HepG2 (cell line): ENCODE results near the gene SFXN2. TPM values are rescaled to one million over a fixed set of nuclear protein-coding genes. Genes with fewer than 3 reads are reported as not detected.

Source experiments
- ATAC-seq: fragments of 200-7000 bp; cut with Tn5 transposase; 3 replicates; pipeline ENCODE4 v1.9.1; 2020; ENCODE audit warnings: mild to moderate bottlenecking, moderate library complexity
- BruUV-seq: library from RNA; stranded (reverse); fragments of 400-500 nt; replicated peaks from 2 replicates; lab custom pipeline; 2021; lab: Mats Ljungman, UMichigan
- CTCF ChIA-PET: fragments of 300-600 bp; formaldehyde crosslinking; extraction: SDS; loops from one replicate; lab custom pipeline; 2021; ENCODE audit warnings: low total read pairs, inconsistent platforms, low intra/inter-chr PET ratio; lab: Yijun Ruan, JAX
- POLR2A ChIA-PET: fragments of 350-600 bp; sonication (Branson Sonifier 250); formaldehyde crosslinking; loops from one replicate; lab custom pipeline; 2020; ENCODE audit warnings: antibody characterized with exemption, inconsistent platforms; lab: Yijun Ruan, JAX
- DNase-seq: peaks from one replicate; pipeline ENCODE4 v3.0.0-alpha.2; 2015; ENCODE audit warnings: low spot score
- FAIRE-seq: peaks from 3 replicates; lab custom pipeline; 2011; peaks lifted over from hg19 to GRCh38; lab: Jason Lieb, UNC
- H2AFZ ChIP-seq: one replicate; pipeline ENCODE4 v1.6.1; 2011; ENCODE audit warnings: low read length, inconsistent platforms
- H3K27ac ChIP-seq: fragments of 300-600 bp; 3 replicates; pipeline ENCODE4 v1.8.0; 2011; ENCODE audit warnings: mixed run types, mild to moderate bottlenecking, mixed read lengths, low read length, inconsistent platforms; ENCODE audit not compliant: insufficient read depth; ENCODE audit errors: extremely low read length
- H3K27me3 ChIP-seq, 2 experiments: fragments of 200-600 bp in 1 of 2; 2 replicates in 1 of 2; 3 replicates in 1 of 2; pipeline versions ENCODE4 v1.6.0 to v1.8.0; 2011; ENCODE audit warnings: low read length in 2 of 2, mild to moderate bottlenecking in 2 of 2, moderate library complexity in 2 of 2, inconsistent platforms in 1 of 2; ENCODE audit not compliant: insufficient read depth in 2 of 2, control insufficient read depth in 1 of 2
- H3K36me3 ChIP-seq, 2 experiments: fragments of 200-600 bp in 1 of 2; replicated peaks in 1 of 2; 2 replicates in 1 of 2; 3 replicates in 1 of 2; pipeline versions ENCODE4 v1.5.1 to v1.8.0; 2011; ENCODE audit warnings: low read length in 2 of 2, inconsistent platforms in 1 of 2; ENCODE audit not compliant: insufficient read depth in 2 of 2, control insufficient read depth in 1 of 2
- H3K4me1 ChIP-seq: 2 replicates; pipeline ENCODE4 v1.5.1; 2012; ENCODE audit warnings: low read length, inconsistent platforms; ENCODE audit not compliant: insufficient read depth
- H3K4me2 ChIP-seq: 2 replicates; pipeline ENCODE4 v1.6.0; 2011; ENCODE audit warnings: low read depth, low read length, inconsistent platforms
- H3K4me3 ChIP-seq, 3 experiments: fragments of 200-600 bp in 1 of 3; sonication (generic), shearing (Covaris generic) in 1 of 3; replicated peaks in 1 of 3; 2 replicates each; pipeline ENCODE4 v1.5.1; 2011 to 2016; ENCODE audit warnings: low read length in 3 of 3, inconsistent platforms in 2 of 3, low read depth in 2 of 3, mild to moderate bottlenecking in 2 of 3, control low read depth in 1 of 3, mixed read lengths in 1 of 3; ENCODE audit not compliant: insufficient read depth in 1 of 3
- H3K79me2 ChIP-seq: one replicate; pipeline ENCODE4 v1.6.1; 2011; ENCODE audit warnings: low read length, inconsistent platforms; ENCODE audit not compliant: insufficient read depth
- H3K9ac ChIP-seq: 2 replicates; pipeline ENCODE4 v1.6.0; 2011; ENCODE audit warnings: mild to moderate bottlenecking, low read depth, low read length, inconsistent platforms; ENCODE audit not compliant: insufficient read depth
- H3K9me3 ChIP-seq: 2 replicates; pipeline ENCODE4 v1.5.1; 2012; ENCODE audit warnings: mild to moderate bottlenecking, low read length
- H4K20me1 ChIP-seq: 2 replicates; pipeline ENCODE4 v1.6.0; 2011; ENCODE audit warnings: inconsistent platforms, mild to moderate bottlenecking, low read length, moderate library complexity; ENCODE audit not compliant: insufficient read depth
- ARNT ChIP-seq: fragments of 450-650 bp; IDR thresholded peaks from 2 replicates; pipeline ENCODE4 v1.6.1; 2017
- BHLHE40 ChIP-seq: IDR thresholded peaks from 2 replicates; pipeline ENCODE4 v1.6.1; 2011; ENCODE audit warnings: low read length, improper control_type of control experiment
- GPN1 ChIP-seq: sonication (generic); formaldehyde crosslinking; IDR thresholded peaks from 2 replicates; pipeline ENCODE4 v1.5.1; 2020; ENCODE audit warnings: missing genetic modification reagents, borderline replicate concordance
- HDAC1 ChIP-seq: sonication (generic); formaldehyde crosslinking; IDR thresholded peaks from 2 replicates; pipeline ENCODE4 v1.5.1; 2020; ENCODE audit warnings: mild to moderate bottlenecking, missing genetic modification reagents
- HNF4G ChIP-seq, 2 experiments: sonication (generic) in 1 of 2; formaldehyde crosslinking in 1 of 2; IDR thresholded peaks; 2 replicates each; pipeline versions ENCODE4 v1.4.0 to v1.6.1; 2011 to 2020; ENCODE audit warnings: borderline replicate concordance in 2 of 2, low read depth in 2 of 2, mild to moderate bottlenecking in 2 of 2, low read length in 1 of 2, missing genetic modification reagents in 1 of 2, moderate library complexity in 1 of 2
- JUN ChIP-seq: sonication (generic); formaldehyde crosslinking; IDR thresholded peaks from 2 replicates; pipeline ENCODE4 v1.4.0; 2020; ENCODE audit warnings: mild to moderate bottlenecking, missing genetic modification reagents
- KLF6 ChIP-seq: IDR thresholded peaks from 2 replicates; pipeline ENCODE4 v1.8.0; 2016; ENCODE audit warnings: missing biosample characterization, missing genetic modification reagents
- MXD4 ChIP-seq: IDR thresholded peaks from 2 replicates; pipeline ENCODE4 v1.6.1; 2016; ENCODE audit warnings: mild to moderate bottlenecking, missing biosample characterization, missing genetic modification reagents
- MXI1 ChIP-seq: IDR thresholded peaks from 3 replicates; pipeline ENCODE4 v1.6.1; 2012; ENCODE audit warnings: low read depth, low read length, inconsistent platforms, borderline replicate concordance
- PHF21A ChIP-seq: sonication (generic); formaldehyde crosslinking; IDR thresholded peaks from 2 replicates; pipeline ENCODE4 v1.5.0; 2020; ENCODE audit warnings: mild to moderate bottlenecking, missing genetic modification reagents
- PHF8 ChIP-seq: sonication (generic); formaldehyde crosslinking; IDR thresholded peaks from 2 replicates; pipeline ENCODE4 v1.5.0; 2020; ENCODE audit warnings: missing genetic modification reagents
- PLRG1 ChIP-seq: fragments of 450-650 bp; conservative IDR thresholded peaks from 2 replicates; pipeline ENCODE4 v1.6.1; 2016
- SOX6 ChIP-seq, 2 experiments: fragments of 450-650 bp in 1 of 2; sonication (generic) in 1 of 2; formaldehyde crosslinking in 1 of 2; IDR thresholded peaks; 2 replicates each; pipeline versions ENCODE4 v1.4.0 to v1.6.1; 2017 to 2020; ENCODE audit warnings: antibody characterized with exemption in 1 of 2, mild to moderate bottlenecking in 1 of 2, missing genetic modification reagents in 1 of 2
- TP53 ChIP-seq: sonication (generic); formaldehyde crosslinking; conservative IDR thresholded peaks from 2 replicates; pipeline ENCODE4 v1.4.0; 2020; ENCODE audit warnings: missing genetic modification reagents
- ZBTB26 ChIP-seq: IDR thresholded peaks from 2 replicates; pipeline ENCODE4 v1.6.1; 2016; ENCODE audit warnings: missing compliant biosample characterization, missing genetic modification reagents, borderline replicate concordance
- ZFP82 ChIP-seq: sonication (generic); formaldehyde crosslinking; IDR thresholded peaks from 2 replicates; pipeline ENCODE4 v1.5.1; 2020; ENCODE audit warnings: mild to moderate bottlenecking, missing genetic modification reagents, borderline replicate concordance
- ZNF350 ChIP-seq: sonication (generic); formaldehyde crosslinking; IDR thresholded peaks from 2 replicates; pipeline ENCODE4 v1.4.0; 2020; ENCODE audit warnings: mild to moderate bottlenecking, low read depth, missing genetic modification reagents, borderline replicate concordance
- WGBS: methylation state at CpG from one replicate; pipeline ENCODE4 v1.1.6; 2017; ENCODE audit warnings: low lambda C conversion rate; 5-methylcytosine and 5-hydroxymethylcytosine counted together
- in situ Hi-C: cut with HindIII; loops from 2 replicates; pipeline ENCODE4 v1.10.0; 2017; ENCODE audit warnings: low pct_unique_long_range_greater_than_20kb; ENCODE audit not compliant: extremely low pct_ligation_motif_present
- intact Hi-C: fragments of 100-400 bp; cut with micrococcal nuclease; formaldehyde crosslinking; loops from one replicate; pipeline ENCODE4 v1.10.0; 2022; ENCODE audit not compliant: unreplicated experiment
- polyA plus RNA-seq, 8 experiments: library from polyadenylated mRNA; depleted of rRNA in 3 of 8; stranded (reverse) in 7 of 8; unstranded in 1 of 8; fragments of >200 nt; fragmentation: Illumina TruSeq in 4 of 8; extraction: Trizol in 4 of 8; gene quantifications; 2 replicates each; pipeline versions ENCODE4 v1.2.1 to v1.2.3, GENCODE V29; 2011 to 2016; ENCODE audit warnings: low read depth in 4 of 8, missing spikeins in 1 of 8, mixed read lengths in 1 of 8; ENCODE audit not compliant: insufficient read depth in 1 of 8
- total RNA-seq, 5 experiments: library from RNA; depleted of rRNA; stranded (reverse); fragments of >200 nt; fragmentation: Illumina TruSeq; extraction: Trizol; gene quantifications; 2 replicates each; pipeline ENCODE4 v1.2.3, GENCODE V29; 2016; ENCODE audit warnings: low read depth in 1 of 5
- TF ChIP-seq, protein P1 (sequence below): sonication (generic); formaldehyde crosslinking; IDR thresholded peaks from 2 replicates; pipeline ENCODE4 v1.4.0; 2020; ENCODE audit warnings: missing genetic modification reagents, mild to moderate bottlenecking, borderline replicate concordance

Gene SFXN2
- total and polyA plus RNA-seq, 2 of the 13 experiments (the other 11 are each of a cell fraction or from before 2014, with no cell fraction given) = 12.8 to 21.1 TPM

DNA sequence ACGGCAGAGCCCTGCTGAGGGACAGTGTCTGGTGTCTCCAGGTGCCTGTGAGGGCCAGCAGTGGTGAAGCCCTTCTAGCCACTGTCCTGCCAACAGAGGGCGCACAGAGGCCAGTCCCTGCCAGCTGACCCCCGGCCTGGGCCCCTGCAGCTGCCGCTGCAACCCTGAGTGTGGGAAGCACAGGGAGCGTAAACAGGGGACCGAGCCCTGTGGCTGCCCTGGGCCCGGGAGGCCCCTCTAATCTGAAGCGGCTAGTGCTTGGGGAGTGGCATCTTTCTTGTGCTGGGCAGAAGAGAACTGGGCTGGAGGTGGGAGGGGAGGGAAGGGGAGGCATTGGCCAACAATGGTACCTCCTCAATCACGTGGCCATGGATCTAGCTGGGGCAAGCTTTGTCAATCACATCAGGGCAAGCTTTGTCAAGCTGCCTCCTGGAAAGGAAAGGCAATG lies 35.6 kb upstream of the SFXN2 start:
- Histone ChIP-seq H3K79me2 (no peaks in the 10 kb centered on the region), H3K9me3 (no peaks in the 10 kb centered on the region), H3K4me2 (peak overlapping the region; percentile 63), H3K27me3 (no peaks in the 10 kb centered on the region), H2AFZ (no peak overlapping the region), H3K4me3 (peak overlapping the region in 2 of 3 experiments; percentile 19 to 62; a peak in 3 of 6 replicates), H3K4me1 (peaks cover 56% of the 10 kb centered on the region), H4K20me1 (no peaks in the 10 kb centered on the region), H3K27ac (no peak overlapping the region), H3K36me3 (no peaks in the 10 kb centered on the region), H3K9ac (peak overlapping the region; percentile 21; the same call in 1 of the 2 replicates)
- FAIRE-seq (peak; percentile 68), DNase-seq (peak; percentile 76), ATAC-seq (peak; percentile 93)
- in situ Hi-C loops = loop anchor here (5.0 kb wide), 1 partner anchor 33 kb away; the partner anchor contains the start of genes ARL3 and SFXN2
- no TSS peak for BruUV-seq
- POLR2A ChIA-PET = interaction anchor here (1.1 to 2.4 kb wide), 6 partner anchors 9 to 527 kb away, joined by 3 to 16 read pairs (median 4); partner anchors contain the start of genes ARL3, NOLC1, SFXN2 and WBP1L
- CTCF ChIA-PET = interaction anchor here (1.6 kb wide), 1 partner anchor 50 kb away, joined by 5 read pairs; no protein-coding TSS in a partner anchor
- intact Hi-C loops = loop anchor here (2.0 to 5.0 kb wide), 2 partner anchors 34 to 177 kb away; partner anchors contain the start of genes ACTR1A and SUFU
- 0% methylated on average over 3 of the region's 9 CpGs for WGBS
- TF ChIP-seq ZFP82 (CRISPR knock-in tag) (no peak), PLRG1 (no peak), ZNF350 (CRISPR knock-in tag) (peak; percentile 55; the same call in 1 of the 2 replicates), HDAC1 (CRISPR knock-in tag) (peak; percentile 49; the same call in 1 of the 2 replicates), JUN (CRISPR knock-in tag) (no peak), KLF6 (CRISPR knock-in tag) (0 out of 2 replicates have a peak, but pooled peaks have one; percentile 33), MXD4 (CRISPR knock-in tag) (no peak), MXI1 (peak; percentile 37; the same call in 1 of the 3 replicates), TP53 (CRISPR knock-in tag) (no peak), PHF21A (CRISPR knock-in tag) (peak; percentile 72; the same call in 1 of the 2 replicates), SOX6 (IDR thresholded peaks at IDR 0.05) (no peak), SOX6 (CRISPR knock-in tag; IDR thresholded peaks at IDR 0.05) (peak; percentile 72), HNF4G (IDR thresholded peaks at IDR 0.05; ENCODE audit: borderline replicate concordance, low read depth, low read length) (no peak), HNF4G (CRISPR knock-in tag; IDR thresholded peaks at IDR 0.05; ENCODE audit: borderline replicate concordance, low read depth) (peak; percentile 56; the same call in 1 of the 2 replicates), PHF8 (peak; percentile 29; the same call in 1 of the 2 replicates), ZBTB26 (CRISPR knock-in tag) (no peak), BHLHE40 (0 out of 2 replicates have a peak, but pooled peaks have one; percentile 43), ARNT (no peak), GPN1 (CRISPR knock-in tag) (no peak)
- TF ChIP-seq, protein P1, sequence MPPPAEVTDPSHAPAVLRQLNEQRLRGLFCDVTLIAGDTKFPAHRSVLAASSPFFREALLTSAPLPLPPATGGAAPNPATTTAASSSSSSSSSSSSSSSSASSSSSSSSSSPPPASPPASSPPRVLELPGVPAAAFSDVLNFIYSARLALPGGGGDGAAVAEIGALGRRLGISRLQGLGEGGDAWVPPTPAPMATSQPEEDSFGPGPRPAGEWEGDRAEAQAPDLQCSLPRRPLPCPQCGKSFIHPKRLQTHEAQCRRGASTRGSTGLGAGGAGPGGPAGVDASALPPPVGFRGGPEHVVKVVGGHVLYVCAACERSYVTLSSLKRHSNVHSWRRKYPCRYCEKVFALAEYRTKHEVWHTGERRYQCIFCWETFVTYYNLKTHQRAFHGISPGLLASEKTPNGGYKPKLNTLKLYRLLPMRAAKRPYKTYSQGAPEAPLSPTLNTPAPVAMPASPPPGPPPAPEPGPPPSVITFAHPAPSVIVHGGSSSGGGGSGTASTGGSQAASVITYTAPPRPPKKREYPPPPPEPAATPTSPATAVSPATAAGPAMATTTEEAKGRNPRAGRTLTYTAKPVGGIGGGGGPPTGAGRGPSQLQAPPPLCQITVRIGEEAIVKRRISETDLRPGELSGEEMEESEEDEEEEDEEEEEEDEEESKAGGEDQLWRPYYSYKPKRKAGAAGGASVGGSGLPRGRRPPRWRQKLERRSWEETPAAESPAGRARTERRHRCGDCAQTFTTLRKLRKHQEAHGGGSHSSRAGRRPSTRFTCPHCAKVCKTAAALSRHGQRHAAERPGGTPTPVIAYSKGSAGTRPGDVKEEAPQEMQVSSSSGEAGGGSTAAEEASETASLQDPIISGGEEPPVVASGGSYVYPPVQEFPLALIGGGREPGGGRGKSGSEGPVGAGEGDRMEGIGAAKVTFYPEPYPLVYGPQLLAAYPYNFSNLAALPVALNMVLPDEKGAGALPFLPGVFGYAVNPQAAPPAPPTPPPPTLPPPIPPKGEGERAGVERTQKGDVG (CRISPR knock-in tag) = 0 out of 2 replicates have a peak, but pooled peaks have one; percentile 58
